Measurements from ENCODE around the gene ERFE.

DNA sequence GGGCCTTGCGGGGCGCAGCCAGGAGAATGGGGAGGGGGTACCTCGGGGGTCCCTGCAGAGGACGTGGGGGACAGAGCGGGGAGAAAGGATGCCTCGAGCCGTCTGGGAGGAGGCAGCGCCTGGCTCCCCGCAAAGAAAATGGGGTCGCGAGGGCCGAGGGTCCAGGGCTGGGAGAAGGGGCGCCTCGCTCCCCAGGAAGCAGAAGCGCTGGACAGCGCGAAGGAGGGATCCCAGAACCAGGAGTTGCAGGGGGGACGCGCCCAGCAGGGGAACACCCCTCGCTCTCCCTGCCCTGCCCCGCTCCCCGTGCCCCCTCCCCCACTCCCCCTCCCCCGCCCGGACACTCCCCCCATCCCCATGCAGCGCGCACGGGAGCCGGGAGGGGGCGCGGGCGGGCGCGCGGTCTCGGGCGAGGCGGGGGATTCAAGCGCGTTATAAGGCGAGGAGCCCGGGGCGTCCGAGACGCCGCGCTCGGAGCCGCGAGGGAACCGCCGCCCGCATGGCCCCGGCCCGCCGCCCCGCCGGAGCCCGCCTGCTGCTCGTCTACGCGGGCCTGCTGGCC is at the start of gene ERFE:
- TF ChIP-seq, protein P1, sequence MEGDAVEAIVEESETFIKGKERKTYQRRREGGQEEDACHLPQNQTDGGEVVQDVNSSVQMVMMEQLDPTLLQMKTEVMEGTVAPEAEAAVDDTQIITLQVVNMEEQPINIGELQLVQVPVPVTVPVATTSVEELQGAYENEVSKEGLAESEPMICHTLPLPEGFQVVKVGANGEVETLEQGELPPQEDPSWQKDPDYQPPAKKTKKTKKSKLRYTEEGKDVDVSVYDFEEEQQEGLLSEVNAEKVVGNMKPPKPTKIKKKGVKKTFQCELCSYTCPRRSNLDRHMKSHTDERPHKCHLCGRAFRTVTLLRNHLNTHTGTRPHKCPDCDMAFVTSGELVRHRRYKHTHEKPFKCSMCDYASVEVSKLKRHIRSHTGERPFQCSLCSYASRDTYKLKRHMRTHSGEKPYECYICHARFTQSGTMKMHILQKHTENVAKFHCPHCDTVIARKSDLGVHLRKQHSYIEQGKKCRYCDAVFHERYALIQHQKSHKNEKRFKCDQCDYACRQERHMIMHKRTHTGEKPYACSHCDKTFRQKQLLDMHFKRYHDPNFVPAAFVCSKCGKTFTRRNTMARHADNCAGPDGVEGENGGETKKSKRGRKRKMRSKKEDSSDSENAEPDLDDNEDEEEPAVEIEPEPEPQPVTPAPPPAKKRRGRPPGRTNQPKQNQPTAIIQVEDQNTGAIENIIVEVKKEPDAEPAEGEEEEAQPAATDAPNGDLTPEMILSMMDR (IDR thresholded peaks at IDR 0.05): peak in 2 of 6 experiments; percentile 19 to 39
- no peak for TF ChIP-seq POLR2A (IDR thresholded peaks at IDR 0.05)

All from adrenal gland (tissue), 5 donors.